ENCODE data around the gene ROCK1.
"Not testable (repeated sequence)": the region's sequence is repeated elsewhere in the genome, so short reads cannot be mapped to it uniquely, and the experiment has no call there.

ROCK1 gene

GRCh38 chr18:20971886-20972267 lies 139.7 kb downstream of the ROCK1 start:
- Histone ChIP-seq H3K27ac (no peak overlapping the region), H3K4me3 (ENCODE audit: low read depth, low read length) (no peak overlapping the region), H3K36me3 (replicated peaks) (peaks cover 15% of the 10 kb centered on the region), H3K27me3 (replicated peaks) (no peaks in the 10 kb centered on the region)
- in situ Hi-C loops (cut with HindIII; ENCODE audit: low pct_ligation_motif_present, low sequenced_read_pairs) = no loop called here
- DNase-seq = peak; percentile 53
- TF ChIP-seq CTCF (IDR thresholded peaks at IDR 0.05; ENCODE audit: low read depth, low read length, missing control alignments) = peak; percentile 68

GRCh38 chr18:20966795-20967194 lies 144.8 kb downstream of the ROCK1 start:
- Histone ChIP-seq H3K27me3 (replicated peaks) (no peaks in the 10 kb centered on the region), H3K36me3 (replicated peaks) (peaks cover 15% of the 10 kb centered on the region)
- TF ChIP-seq CTCF (IDR thresholded peaks at IDR 0.05; ENCODE audit: low read depth, low read length, missing control alignments) = no peak

GRCh38 chr18:20963027-20963426 lies 148.6 kb downstream of the ROCK1 start:
- TF ChIP-seq CTCF (IDR thresholded peaks at IDR 0.05; ENCODE audit: low read depth, low read length, missing control alignments) = no peak
- no peak for DNase-seq
- H3K27ac ChIP-seq = no peak overlapping the region
- no peaks in the 10 kb centered on the region for H3K27me3 ChIP-seq (replicated peaks)
- H3K4me3 ChIP-seq (ENCODE audit: low read depth, low read length) = no peak overlapping the region
- peaks cover 9% of the 10 kb centered on the region for H3K36me3 ChIP-seq (replicated peaks)
- in situ Hi-C loops (cut with HindIII; ENCODE audit: low pct_ligation_motif_present, low sequenced_read_pairs) = no loop called here

More at GRCh38 chr18:20966795-20967194, 144.8 kb downstream of the ROCK1 start:
- in situ Hi-C loops (cut with HindIII; ENCODE audit: low pct_ligation_motif_present, low sequenced_read_pairs) = no loop called here
- Histone ChIP-seq H3K27ac (no peak overlapping the region), H3K4me3 (ENCODE audit: low read depth, low read length) (no peak overlapping the region)
- DNase-seq = no peak

GRCh38 chr18:20960735-20961134 lies 150.9 kb downstream of the ROCK1 start:
- H3K36me3 ChIP-seq (replicated peaks) = no peaks in the 10 kb centered on the region
- H3K27ac ChIP-seq = no peak overlapping the region
- in situ Hi-C loops (cut with HindIII; ENCODE audit: low pct_ligation_motif_present, low sequenced_read_pairs) = no loop called here
- no peak for TF ChIP-seq CTCF (IDR thresholded peaks at IDR 0.05; ENCODE audit: low read depth, low read length, missing control alignments)
- no peak for DNase-seq
- no peak overlapping the region for H3K4me3 ChIP-seq (ENCODE audit: low read depth, low read length)
- H3K27me3 ChIP-seq (replicated peaks) = no peaks in the 10 kb centered on the region

- in situ Hi-C loops (cut with HindIII; ENCODE audit: low pct_ligation_motif_present, low sequenced_read_pairs); H3K27me3 ChIP-seq (replicated peaks); H3K36me3 ChIP-seq (replicated peaks); DNase-seq; H3K27ac ChIP-seq; H3K4me3 ChIP-seq (ENCODE audit: low read depth, low read length): not testable (repeated sequence)
These were observed 160.8 kb downstream of the ROCK1 start for GRCh38 chr18:20950827-20951226.
